ENCODE measurements around the gene OLA1.

- no peak for TF ChIP-seq GATA3 (IDR thresholded peaks at IDR 0.05; ENCODE audit: low read depth, low read length)
- TF ChIP-seq GATA2 (IDR thresholded peaks at IDR 0.05; ENCODE audit: low read depth, low read length): no peak
Observed at GRCh38 chr2:174040417-174040701, 208.0 kb downstream of the OLA1 start.
